Activated effector memory CD4-positive, alpha-beta T cell treated with Interleukin-2 at 50 U/mL for 16 hours (primary cell): ENCODE data around the gene DOCK11.

Experiments
- DNase-seq: peaks from one replicate; pipeline ENCODE4 v3.0.0-alpha.2; 2020

The DOCK11 gene

GRCh38 chrX:118634336-118634735 is 138.7 kb downstream of the DOCK11 start:
- no peak for DNase-seq

GRCh38 chrX:118637997-118638396 is 142.4 kb downstream of the DOCK11 start:
- no peak for DNase-seq

- DNase-seq = no peak
These were observed 148.8 kb downstream of the DOCK11 start for GRCh38 chrX:118644378-118644777.

- DNase-seq = no peak
These were observed 157.1 kb downstream of the DOCK11 start for GRCh38 chrX:118652717-118653116.

- no peak for DNase-seq
These were observed 158.7 kb downstream of the DOCK11 start for GRCh38 chrX:118654331-118654730.

- DNase-seq = no peak
These were observed 160.1 kb downstream of the DOCK11 start for GRCh38 chrX:118655561-118656246.

- DNase-seq = no peak
These were observed 161.8 kb downstream of the DOCK11 start for GRCh38 chrX:118657413-118657812.

GRCh38 chrX:118660085-118660484 is 164.5 kb downstream of the DOCK11 start:
- DNase-seq = no peak

- no peak for DNase-seq
These were observed 169.6 kb downstream of the DOCK11 start for GRCh38 chrX:118665204-118665603.

- no peak for DNase-seq
These were observed 170.9 kb downstream of the DOCK11 start for GRCh38 chrX:118666521-118666920.

GRCh38 chrX:118669435-118669834 is 173.8 kb downstream of the DOCK11 start:
- no peak for DNase-seq

GRCh38 chrX:118675326-118675965 is 179.8 kb downstream of the DOCK11 start:
- no peak for DNase-seq

GRCh38 chrX:118675966-118676349 is 180.3 kb downstream of the DOCK11 start:
- no peak for DNase-seq

GRCh38 chrX:118677318-118677717 is 181.7 kb downstream of the DOCK11 start:
- no peak for DNase-seq

GRCh38 chrX:118679290-118679689 is 183.7 kb downstream of the DOCK11 start:
- DNase-seq = no peak

GRCh38 chrX:118682258-118683014 is 186.8 kb downstream of the DOCK11 start:
- no peak for DNase-seq

- no peak for DNase-seq
These were observed 189.8 kb downstream of the DOCK11 start for GRCh38 chrX:118685393-118685792.

GRCh38 chrX:118688935-118689334 is 193.3 kb downstream of the DOCK11 start:
- DNase-seq = no peak

- DNase-seq = no peak
These were observed 198.2 kb downstream of the DOCK11 start for GRCh38 chrX:118693843-118694242.

- DNase-seq = no peak
These were observed 199.0 kb downstream of the DOCK11 start for GRCh38 chrX:118694638-118695037.

- DNase-seq = no peak
These were observed 203.0 kb downstream of the DOCK11 start for GRCh38 chrX:118698516-118699170.

GRCh38 chrX:118702741-118703140 is 207.1 kb downstream of the DOCK11 start:
- no peak for DNase-seq

GRCh38 chrX:118706681-118707080 is 211.1 kb downstream of the DOCK11 start:
- no peak for DNase-seq

GRCh38 chrX:118714521-118714920 is 218.9 kb downstream of the DOCK11 start:
- no peak for DNase-seq
